SH-SY5Y (cell line): ENCODE measurements around the gene LYL1.

ENCODE experiments used
- GATA2 ChIP-seq: IDR thresholded peaks from 2 replicates; pipeline ENCODE4 v1.6.1; 2011; ENCODE audit warnings: mild to moderate bottlenecking, low read depth, low read length
- GATA3 ChIP-seq: IDR thresholded peaks from 2 replicates; pipeline ENCODE4 v1.6.1; 2011; ENCODE audit warnings: low read depth, mild to moderate bottlenecking, low read length, moderate library complexity

DNA sequence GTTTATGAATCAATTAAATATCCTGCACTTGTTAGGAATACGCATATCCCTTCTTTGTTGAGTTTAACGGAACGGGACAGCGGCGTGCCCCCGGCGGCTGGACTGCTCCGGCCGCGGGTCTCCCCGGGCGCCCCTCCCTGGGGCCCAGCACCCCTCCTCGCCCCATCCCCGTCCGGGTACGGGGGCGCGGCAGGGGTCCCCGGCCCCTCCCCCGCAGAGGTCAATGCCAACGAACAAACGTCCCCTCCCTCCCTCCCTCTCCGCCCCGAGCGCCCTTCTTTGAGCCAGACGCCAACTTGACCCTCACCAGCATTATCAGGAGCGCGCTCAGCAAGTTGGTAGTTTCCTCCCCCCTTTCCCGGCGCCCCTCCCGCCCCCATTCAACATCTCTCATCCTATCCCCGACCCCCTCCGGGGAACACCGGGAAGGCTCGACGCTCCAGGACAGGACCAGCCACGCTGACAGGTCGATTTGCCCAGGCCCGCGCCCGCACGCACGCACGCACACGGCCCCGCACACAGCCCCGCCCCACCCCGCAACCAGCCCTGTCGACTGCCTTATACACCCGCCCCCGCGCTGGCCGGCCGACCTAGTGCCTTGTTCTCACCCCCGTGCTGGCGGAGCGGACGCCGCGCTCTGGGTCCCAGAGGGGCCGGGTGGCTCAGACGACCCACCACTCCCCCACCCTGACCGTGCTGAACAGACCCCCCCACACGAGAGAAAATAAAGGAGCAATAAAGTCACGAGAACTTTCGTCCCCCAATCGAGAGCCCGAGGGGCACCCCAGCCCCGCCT lies 5.0 kb downstream of the LYL1 start:
- TF ChIP-seq GATA3 (no peak), GATA2 (no peak)
